CD4-positive, alpha-beta T cell treated with Interleukin-4 for 1 hour (primary cell): ENCODE data around the gene TMEM31.

Experiments
- DNase-seq, 2 donors: peaks; one replicate each; pipeline ENCODE4 v3.0.0-alpha.2; 2020 to 2022

TMEM31 gene

DNA sequence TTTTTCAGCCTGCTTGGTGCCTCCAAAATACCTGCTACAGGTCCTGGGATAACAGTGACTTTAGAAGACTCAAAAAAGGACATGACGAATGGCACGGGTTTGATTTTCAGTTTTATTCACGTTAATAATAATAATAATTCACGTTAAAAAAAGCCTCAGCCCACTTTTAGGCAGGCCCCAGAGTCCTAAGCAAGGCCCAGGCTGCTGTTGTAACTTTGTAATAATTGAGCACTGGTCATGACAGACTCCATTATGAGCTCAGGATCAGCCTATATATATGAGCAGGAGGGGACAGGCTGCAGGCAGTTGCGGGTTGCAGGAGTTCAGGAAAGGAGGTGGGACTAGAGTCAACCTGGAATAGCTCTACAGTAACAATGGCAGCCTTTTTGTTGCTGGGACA is at the start of gene TMEM31:
TMEM31 (plus strand) TSS at position 301 of the 400 bp plus-strand sequence. CDS start 1,350 bp downstream, outside the sequence.
- no peak for DNase-seq

DNA sequence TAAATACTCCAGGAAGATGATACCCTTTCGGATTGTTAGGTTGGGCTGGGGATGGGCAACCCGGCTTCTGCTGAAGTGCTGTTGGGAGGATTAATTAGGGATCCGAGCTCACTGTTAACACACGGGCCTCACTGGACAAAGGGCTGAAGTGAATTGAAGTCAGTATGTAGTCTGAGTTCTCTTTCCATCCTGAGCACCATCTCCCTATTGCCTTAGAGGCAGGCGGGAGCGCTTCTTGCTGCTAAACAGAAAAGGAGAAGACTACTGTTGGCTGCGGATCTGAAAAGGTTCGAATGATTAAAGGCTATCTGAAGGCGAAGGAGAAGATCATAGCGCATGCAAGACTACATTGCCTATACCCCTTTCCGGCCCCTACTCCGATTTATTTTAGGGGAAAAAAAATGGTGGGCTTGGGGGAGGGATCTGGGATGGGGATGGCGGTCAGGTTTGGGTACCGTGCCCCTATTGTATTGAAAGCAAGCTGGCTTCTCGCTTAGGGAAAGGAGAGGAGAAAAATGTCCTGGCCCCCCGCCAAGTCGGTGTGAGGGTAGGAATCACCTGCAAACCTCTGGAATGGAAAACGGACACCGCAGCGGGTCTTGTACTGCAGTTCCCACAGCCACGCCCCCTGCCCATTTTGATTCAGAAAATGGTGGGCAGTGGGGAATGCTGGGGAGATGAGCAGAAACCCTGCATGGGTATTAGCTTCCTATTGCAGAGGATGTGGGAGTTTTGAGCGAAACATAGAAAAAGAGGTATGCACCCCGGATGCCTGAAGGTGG is 46.5 kb upstream of the TMEM31 start:
- no peak for DNase-seq

DNA sequence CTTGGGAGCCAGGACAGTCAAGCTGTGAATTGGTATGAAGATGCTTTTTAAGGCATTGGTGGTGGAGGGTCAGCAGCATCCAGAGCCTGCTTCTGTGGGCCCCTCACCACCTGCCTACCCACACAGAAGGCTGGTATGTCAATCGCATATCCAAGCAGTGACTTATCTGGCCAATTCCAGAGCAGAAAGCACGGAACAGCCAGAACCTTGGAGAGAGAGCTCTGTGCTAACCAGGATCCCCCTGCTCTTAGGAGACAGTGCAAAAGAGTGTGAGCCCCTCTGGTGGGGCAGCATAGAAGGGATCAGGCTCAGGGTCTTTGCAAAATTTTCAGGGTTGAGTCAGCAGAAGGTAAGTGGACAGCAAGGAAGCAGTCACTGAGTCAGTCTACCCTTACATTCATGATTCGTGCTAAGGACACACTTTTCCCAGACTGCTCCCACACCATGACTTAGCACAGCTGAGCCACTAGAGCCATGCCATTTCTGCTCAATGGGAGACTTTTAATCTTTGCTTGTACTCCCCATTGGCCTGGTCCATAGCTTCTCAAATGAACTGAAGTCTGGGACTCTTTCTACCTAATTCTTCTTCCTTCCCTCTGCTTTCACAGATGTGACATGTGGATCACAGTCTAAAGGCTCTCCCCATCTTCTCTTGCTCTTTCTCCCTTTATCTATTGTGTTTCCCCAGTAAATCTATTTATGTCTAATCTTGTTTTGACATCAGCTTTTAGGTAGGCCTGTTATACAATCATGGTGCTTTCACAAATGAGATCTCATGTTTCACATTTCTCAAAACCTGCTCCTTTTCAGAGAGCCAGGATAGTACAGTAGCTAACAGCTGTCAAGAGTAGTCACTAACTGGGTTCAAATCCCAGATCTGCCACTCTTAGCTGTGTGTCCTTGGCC is 44.3 kb upstream of the TMEM31 start:
- DNase-seq: no peak

DNA sequence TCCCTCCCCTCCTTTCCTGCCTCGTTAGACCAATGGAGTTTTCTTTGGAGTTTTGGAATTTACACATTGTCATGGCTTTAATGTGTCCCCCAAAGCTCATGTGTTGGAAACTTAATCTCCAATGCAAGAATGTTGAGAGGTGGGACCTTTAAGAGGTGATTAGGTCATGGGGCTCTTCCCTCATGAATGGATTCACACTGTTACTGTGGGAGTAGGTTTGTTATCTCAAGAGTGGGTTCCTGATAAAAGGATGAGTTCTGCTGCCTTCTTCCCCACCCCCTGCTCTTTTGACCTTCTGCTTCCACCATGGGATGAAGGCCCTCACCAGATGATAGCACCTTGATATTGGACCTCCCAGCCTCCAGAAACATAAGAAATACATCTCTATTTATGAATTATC is 41.0 kb upstream of the TMEM31 start:
- DNase-seq: no peak

GRCh38 chrX:103674531-103675454 is 35.9 kb upstream of the TMEM31 start:
- no peak for DNase-seq

DNA sequence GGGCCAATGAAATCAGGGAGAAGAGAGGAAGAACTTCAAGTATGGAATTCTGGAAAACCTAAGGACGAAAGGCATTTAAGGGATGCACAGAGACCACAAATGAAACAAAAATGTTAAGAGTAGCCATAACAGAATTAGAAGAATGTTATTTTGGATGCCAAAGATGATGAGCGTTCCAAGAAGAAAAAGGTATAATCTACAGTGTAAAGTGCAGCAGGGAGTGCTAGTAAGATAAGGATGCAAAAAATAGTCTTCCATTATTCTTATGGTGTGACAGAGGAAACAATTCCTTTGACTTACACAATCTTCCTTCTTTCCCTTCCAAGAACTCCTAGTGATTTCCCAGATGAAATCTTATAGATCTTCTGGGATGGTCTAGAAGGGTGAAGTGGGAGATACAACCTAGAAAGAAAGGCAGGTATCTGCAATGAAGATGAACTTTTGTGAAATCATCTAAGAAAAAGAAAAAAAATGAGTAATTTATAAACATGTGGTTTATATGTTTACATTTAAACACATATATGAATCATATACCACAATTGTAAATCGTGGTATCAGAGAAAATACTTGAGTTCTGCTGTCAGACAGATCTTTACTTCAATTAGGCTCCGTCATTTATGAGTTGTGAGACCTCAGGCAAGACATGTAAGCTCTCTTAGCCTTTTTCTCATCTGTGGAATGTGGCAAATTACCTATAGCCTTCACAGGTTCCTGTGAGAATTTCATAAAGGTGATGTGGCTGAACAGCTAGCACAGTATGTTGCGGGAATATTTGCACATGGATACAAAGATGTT is 32.3 kb upstream of the TMEM31 start:
- DNase-seq: no peak

DNA sequence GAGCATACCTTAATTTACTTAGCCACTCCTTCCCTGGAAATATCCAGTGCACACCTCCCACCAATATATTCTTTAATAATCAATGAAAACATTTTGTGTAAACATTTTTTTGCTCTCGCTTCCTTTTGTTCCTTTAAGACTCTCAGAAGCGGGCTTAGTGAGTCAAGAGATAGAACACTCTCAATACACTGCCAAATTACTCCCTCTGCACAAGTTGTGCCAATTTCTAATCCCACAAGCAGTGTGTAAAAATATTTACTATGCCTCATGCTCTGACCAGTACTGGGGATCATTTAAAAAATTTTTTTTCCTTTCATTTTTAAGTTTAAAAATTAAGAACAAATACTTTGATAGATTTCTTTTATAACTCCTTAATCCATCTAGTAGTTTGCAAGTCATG is 29.3 kb upstream of the TMEM31 start:
- no peak for DNase-seq

DNA sequence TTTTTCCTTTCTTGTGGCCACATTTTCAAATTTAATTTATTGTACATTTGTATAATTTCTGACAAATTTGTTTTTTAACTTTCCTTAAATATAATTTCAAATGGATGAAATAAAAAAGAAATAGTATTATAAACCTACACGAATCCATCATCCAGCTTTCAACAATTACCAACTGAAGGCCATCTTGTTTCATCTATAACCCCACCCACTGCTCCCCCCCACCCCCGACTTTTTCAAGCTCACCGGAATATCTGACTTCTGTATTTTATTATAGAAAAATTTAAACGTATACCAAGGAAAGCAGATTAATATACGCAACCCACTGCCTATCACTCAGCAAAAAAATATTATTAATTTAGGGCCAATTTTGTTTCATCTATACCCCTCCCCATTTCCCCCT is 25.3 kb upstream of the TMEM31 start:
- DNase-seq: no peak

DNA sequence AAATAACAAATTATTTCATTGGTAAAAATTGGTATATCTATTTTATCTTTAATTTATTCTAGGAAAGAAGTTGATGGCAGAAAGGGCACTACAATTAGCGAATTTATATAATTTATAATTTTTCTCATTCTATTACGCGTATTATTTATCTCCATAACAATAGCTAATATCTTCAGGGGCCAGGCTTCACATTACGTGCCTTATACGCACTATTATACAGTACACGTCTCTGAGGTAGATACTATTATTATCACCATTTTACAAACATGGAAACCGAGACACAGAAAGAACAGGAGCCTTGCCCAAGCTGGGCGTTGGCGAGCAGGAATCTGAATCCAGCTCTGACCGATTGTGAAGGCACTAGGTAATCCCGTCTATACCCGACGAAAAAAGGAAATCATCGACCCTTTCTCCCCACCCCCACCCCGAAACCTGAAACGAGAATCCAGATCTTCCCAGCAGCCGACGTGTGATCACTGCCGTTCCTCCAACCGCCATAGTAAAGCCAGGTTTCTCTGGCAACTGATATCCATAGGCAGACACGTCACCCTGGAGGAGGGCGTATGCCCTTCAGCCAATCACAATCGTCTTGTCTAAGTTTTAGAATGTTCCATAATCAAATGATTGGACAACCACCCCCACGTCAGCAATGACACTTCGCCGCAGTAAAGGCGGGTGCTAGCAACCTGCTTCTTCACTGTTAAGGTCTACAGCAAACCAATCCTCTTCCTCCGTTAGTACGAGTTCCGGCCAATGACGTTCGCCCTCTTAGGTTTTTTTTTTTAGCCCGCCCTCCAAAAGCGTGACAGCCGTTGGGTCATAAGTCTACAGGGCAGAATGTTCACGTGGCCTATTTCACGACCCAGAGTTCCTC is 24.3 kb upstream of the TMEM31 start, which contains the start of gene MORF4L2:
MORF4L2 (minus strand) TSS at position 501 of the 874 bp plus-strand sequence. CDS start 9,672 bp downstream, outside the sequence.
- peak; percentile 95 to 97 for DNase-seq

GRCh38 chrX:103687073-103687695 is 23.5 kb upstream of the TMEM31 start:
- peak; percentile 89 for DNase-seq

GRCh38 chrX:103687696-103688201 is 23.0 kb upstream of the TMEM31 start:
- peak; percentile 64 to 71 for DNase-seq

GRCh38 chrX:103688946-103689345 is 21.8 kb upstream of the TMEM31 start:
- peak in 1 of 2 donors; percentile 49 for DNase-seq

DNA sequence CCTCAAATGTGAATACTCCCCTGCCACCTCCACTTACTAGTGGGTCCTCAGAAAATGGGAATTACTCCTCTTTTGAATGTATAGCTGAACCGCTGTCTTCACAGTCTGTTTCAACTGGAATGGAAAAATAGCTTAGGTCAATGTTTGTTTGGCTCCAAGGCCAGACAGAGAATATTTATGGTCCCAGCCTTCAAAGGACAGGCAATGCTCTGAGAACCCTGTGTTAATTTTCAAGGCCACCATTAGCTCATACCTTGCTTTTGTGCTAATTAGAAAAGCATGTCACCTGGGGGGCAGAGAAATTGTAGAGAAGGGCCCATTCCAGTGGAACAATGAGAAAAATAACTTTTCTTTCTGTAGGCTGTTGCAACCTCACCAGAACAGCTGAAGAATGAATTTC is 19.6 kb upstream of the TMEM31 start:
- DNase-seq: no peak

DNA sequence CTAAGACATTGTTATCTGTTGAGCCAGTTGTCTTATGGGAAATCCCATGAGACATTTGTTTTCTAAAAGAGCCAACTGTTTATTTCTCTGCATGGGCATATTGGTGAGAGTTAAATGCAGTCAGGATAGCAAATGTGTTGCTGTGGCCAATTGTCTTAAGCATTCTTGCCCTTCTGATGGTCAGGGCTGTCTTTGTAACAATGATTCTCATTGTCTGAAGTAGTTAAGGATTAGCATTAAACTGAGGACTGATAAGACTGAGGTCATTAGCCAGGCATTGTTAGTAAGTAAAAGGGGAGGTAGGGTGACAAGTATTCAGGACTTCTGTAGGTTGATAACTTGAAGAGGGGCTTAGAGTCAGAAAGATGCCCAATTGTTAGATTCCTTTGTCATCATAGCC is 13.0 kb upstream of the TMEM31 start:
- no peak for DNase-seq

GRCh38 chrX:103699243-103699642 is 11.5 kb upstream of the TMEM31 start:
- no peak for DNase-seq

- DNase-seq: no peak
These were observed 5.8 kb upstream of the TMEM31 start for GRCh38 chrX:103704863-103705262.

DNA sequence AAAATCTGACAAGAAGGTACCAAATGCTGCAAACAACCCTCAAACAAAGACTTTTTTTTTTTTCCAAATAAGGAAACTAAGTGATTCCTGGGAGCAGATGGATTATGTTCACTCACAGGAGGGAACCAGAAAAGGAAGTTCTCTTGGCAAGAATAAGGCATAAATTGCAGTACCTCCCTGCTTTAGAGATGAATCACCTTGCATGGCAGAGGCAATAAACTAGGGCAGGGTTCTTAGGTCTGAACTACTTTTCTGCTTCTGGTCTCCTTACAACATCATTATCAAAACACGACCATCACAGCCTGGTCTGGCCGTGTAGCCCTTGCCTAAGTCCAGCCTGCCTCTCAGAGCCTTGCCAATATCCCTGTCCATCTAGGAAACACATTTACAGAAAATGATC is 6.3 kb downstream of the TMEM31 start:
- no peak for DNase-seq

DNA sequence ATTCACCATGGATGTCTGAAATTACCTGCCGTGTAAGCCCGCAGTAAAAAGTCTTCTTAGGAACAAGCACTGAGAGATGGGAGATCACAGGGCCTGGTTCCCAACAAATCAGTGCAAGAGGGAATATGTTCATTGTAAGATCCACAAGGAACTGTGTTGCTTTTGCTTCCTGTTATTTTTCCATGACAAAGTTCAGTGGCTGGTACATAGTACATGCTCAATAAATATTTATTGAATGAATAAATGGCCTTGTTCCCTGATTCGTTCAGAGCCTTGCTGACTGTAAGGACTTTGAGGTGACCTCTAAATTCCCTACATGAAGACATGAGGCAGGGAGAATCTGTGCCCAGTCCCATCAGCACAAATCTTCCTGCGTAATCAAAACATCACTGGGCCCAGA is 7.4 kb downstream of the TMEM31 start:
- no peak for DNase-seq

DNA sequence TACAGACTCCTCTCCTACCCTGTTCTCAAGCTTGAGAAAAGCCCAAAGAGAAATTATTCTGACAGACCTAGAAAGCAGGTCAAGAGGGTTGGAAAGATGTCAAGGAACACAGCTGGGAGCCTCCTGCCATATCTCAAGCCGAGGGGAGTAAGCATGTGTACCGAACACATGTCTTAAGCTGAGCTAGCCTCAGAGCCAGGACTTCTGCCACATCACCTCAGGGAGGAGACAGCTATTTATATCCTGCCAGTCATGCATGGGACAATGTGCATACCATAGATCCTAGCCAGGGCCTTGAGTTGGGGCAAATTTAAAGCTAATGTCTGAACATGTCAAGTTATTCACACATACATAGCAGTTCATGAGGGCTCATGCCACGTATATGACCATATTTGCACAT is 11.8 kb downstream of the TMEM31 start:
- no peak for DNase-seq

GRCh38 chrX:103726477-103726876 is 15.8 kb downstream of the TMEM31 start:
- no peak for DNase-seq
